8988T (cell line): Measurements from ENCODE around the gene STARD5.
"Not testable (repeated sequence)": the region's sequence is repeated elsewhere in the genome, so short reads cannot be mapped to it uniquely, and the experiment has no call there.

ENCODE experiments used
- DNase-seq: peaks from one replicate; pipeline ENCODE4 v3.0.0; 2011

Gene STARD5

DNA sequence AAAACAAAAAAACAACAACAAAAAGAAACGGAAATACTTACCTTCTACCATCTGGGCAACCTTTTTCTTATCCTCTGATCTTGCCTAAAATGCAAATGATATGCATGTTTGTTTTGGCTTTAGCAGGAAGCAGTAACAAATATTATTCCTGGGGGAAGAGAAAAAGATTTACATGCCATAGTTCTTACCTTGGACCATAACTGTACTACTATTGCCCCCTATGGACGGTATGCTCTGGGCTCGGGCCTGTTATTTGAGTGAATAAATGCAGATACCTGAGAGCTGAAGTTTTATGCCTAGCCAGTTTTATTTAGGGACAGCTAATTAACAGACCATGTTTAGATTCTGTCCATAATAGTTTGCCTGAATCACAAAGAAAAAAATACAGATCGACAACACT is 12.6 kb upstream of the STARD5 start:
- DNase-seq = no peak

GRCh38 chr15:81335631-81336030 is 11.7 kb upstream of the STARD5 start:
- DNase-seq = no peak

DNA sequence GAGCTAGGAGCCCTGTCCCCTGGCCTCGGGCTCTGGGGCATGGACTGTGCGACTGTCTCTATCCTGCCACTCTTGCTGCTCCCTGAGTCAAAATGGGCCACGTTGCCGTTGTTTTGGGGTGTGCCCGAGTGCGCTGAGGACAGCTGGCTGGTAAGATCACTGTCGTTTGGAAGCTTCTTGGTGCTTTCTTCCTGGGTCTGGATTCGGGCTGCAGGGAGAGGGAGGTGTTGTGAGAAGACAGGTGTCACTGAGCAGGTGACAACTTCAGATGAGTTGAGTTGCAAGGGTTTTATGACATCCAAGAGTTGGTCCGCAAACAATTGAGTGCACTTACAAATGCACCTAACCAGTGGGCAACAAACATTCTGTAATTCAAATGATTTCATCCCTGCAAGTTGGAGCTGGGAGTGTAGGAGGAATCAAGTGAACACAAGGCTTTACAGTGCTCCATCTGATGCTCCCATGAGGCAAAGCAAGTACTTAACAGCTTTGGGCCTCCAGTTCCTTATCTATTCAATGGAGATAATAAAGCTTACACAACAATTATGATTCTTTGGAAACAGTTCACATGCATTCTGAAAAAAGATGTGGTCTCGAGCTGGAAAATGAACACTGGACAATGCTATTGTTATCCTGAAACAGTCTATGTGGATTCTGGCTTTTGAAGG is 11.0 kb upstream of the STARD5 start:
- DNase-seq = no peak

GRCh38 chr15:81333363-81333762 is 9.4 kb upstream of the STARD5 start:
- no peak for DNase-seq

DNA sequence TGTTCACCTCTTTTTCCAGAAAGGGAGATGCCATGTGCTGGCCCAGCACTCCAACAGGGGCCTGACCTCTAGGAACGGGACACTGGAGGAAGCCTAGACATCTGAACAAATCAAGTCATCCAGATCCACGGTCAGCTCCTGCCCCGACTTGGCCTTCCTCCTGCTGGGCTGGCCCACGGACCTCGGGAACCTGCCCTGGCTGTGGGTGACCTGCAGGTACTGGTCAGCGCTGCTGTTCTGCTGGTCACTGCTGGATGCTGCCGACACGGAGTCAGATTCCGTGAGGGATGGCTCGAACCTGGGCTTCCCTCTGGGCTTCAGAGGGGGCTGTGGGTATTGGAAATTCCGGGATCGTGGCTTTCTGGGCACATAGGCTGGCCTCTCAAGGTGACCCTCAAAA is 8.4 kb upstream of the STARD5 start:
- no peak for DNase-seq

- no peak for DNase-seq
Measured at GRCh38 chr15:81331600-81331999, 7.7 kb upstream of the STARD5 start.

DNA sequence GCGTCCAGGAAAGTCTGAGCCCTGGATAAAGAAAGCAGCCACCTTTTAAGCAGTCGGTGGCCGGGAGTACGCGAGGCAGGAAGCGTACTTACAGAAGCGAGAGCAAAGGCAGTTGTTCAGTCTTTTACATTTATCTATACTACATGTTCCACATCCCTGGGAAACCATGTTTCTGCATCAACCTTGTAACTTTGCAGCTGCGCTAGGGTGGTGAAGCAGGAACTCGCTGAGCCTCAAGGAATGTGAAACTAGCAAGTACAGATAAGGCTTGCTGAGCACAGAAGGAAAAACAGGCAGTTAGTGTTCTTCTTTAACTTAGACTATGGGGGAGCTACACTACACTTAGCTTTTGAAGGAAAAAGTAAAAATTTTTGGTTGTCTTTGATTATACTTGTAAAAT is 7.2 kb upstream of the STARD5 start:
- DNase-seq = not testable (repeated sequence)

DNA sequence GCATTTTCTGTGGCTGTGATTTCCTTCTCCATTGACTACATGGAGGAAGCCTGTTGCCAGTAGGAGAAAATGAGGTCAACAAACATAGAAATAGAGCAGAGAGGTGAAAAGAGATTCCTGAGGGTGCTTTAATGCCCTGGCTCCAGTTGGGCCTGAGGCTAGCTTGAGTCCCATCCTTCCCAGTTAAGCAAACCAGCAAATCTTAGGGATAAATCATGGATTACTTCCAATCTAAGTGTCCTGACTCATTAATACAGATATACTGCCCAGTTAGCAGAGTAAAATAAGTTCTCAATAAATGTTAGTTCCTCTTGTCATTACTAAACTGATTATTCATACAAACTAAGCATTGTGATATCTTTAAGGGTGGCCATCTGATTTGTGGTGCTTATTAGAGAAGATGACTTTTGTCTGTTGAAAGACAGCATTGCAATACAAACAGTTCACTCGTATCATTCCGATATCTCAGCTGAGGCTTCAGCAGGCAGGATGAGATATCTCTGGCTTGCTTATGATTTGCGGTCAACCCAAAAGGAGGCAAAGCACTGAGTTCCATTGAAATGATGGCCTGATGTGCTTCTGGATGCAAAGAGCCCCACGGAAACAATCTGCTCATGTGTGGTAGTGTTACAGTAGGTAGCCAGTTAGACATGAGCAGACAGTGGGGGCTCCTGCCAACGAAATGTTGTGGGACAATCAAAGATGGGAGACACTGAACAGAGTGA is 6.6 kb upstream of the STARD5 start:
- no peak for DNase-seq

DNA sequence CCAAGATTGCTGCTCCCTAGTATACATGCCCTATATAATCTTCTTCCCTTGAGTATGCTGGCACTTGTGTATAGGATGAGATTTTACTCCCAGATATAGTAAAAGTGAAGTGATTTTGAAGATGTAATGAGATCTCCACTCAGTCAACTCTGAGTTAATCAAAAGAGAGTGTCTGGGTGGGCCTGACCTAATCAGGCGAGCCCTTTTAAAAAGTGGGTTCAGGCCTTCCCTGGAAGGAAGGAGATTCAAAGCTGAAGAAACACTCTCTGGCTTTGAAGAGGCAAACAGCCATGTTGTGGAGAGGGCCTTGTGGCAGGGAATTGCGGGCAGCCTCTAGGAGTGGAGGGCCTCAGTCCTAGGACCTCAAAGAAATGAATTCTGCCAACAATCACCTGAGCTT is 5.5 kb upstream of the STARD5 start:
- DNase-seq = no peak

DNA sequence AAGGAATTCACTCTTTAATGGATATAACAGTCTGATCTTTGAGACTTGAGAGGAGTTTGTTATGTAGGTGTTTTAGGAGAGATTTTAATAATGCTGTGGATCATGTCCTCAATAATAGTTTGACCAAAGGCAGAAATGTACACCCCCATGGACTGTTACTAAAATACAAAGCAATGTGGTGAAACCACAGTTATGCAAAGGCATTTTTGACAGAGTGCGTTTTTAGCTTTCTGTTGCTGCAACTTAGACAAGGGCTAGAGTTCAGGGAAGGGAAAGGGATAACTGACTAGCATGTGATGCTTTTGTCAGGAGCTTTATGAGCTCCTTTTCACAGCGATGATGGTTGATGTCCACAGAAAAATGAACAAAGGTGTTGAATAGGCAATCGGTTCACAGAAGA is 3.6 kb upstream of the STARD5 start:
- DNase-seq = no peak

GRCh38 chr15:81326466-81327212 is 2.7 kb upstream of the STARD5 start:
- no peak for DNase-seq

DNA sequence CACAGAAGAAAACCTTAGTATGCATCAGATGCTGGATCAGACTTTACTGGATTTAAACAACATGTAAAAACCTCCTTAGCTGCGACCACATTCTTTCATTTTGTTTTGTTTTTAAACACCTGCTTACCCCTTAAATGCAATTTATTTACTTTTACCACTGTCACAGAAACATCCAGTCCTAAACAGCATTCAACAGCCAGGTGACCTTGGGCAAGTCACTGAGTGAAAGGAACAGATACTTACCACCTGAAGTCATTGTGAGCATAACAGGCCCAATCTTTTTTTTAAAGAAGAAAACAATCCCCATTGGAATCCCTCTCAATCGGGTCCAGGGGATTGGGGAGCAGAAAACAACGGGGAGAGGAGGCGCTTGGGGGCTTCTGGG is 390 bp downstream of the STARD5 start:
- DNase-seq = no peak

GRCh38 chr15:81322676-81323253 is 1.2 kb downstream of the STARD5 start:
- DNase-seq = no peak

DNA sequence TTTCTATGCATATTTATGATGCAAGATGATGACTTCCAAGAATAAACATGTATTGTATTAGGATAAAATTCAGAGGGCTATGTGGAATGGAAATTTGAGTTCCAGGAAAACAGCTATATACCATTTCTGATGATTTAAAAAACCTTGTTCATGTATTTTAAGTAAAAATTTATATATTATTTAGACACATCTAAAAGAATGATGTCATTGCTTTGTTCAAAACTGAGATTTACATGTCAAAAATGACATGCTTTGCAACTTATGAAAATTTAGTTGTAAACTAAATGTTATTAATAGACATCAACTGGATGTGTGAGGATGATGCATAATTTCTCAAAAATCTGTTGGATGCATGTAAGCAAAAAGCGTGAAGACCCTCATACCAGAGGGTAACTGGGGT is 2.3 kb downstream of the STARD5 start:
- no peak for DNase-seq

GRCh38 chr15:81317642-81318017 is 6.3 kb downstream of the STARD5 start:
- no peak for DNase-seq

GRCh38 chr15:81316267-81316666 is 7.7 kb downstream of the STARD5 start:
- DNase-seq = no peak

GRCh38 chr15:81315452-81316175 is 8.3 kb downstream of the STARD5 start:
- DNase-seq = no peak

DNA sequence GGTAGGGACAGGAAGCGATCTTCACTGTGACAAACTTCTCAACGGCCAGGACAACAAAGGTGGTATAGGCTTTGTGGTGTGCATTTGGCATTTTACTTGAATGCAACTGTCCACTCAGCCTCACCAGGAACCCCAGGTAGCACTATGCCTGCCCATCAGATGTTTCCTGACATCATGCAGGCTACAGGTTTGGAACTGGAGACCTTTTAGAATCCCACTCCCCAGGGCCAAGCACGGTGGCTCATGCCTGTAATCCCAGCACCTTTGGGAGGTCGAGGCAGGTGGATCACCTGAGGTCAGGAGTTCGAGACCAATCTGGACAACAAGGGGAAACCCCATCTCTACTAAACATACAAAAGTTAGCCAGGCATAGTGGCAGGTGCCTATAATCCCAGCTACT is 9.6 kb downstream of the STARD5 start:
- no peak for DNase-seq

- no peak for DNase-seq
Measured at GRCh38 chr15:81313686-81314085, 10.3 kb downstream of the STARD5 start.

- DNase-seq = peak; percentile 48
Measured at GRCh38 chr15:81312790-81313543, 11.0 kb downstream of the STARD5 start.

DNA sequence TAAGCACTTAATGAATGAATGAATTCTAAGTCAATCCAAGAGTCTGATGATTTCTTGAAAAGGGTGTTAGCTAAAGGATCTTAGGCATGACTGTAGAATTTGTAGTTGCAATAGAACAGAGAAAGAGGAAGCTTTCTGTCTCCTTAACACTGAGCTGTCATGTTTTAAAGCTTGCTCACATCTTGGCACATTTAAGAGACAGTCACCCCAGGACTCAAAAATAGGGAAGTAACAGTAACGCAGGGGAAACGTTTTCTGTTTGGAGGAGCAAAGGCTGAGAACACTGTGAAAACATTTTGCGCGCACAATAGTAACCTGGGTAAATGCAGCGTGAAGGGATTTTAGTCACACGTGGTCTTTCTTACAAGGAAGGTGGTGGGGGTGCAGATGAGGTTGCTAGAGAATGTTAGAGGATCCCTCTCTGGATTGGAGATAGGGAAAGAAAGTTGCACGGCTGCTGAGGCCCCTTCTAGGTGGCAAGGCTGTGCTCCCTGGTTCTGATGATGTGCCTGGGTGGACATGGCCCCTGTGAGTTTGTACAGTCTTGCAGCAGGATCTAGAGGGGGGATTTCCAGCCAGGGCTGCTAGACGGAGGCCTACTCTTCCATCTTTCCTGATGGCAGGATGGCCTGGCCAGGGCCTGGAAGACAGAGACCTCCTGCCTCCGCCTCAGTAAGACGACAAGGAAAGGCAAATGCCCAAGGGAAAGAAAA is 12.0 kb downstream of the STARD5 start:
- DNase-seq = no peak

- DNase-seq = no peak
Measured at GRCh38 chr15:81310480-81310879, 13.5 kb downstream of the STARD5 start.
